HG03095 (cell line): ENCODE data around the gene SLC8A1.

Experiments
- ATAC-seq: cut with Tn5 transposase; IDR thresholded peaks from one replicate; pipeline ENCODE4 v1.9.1; 2021; ENCODE audit warnings: moderate library complexity; ENCODE audit not compliant: unreplicated experiment

Gene SLC8A1

GRCh38 chr2:40248294-40248693, 203.6 kb downstream of the SLC8A1 start:
- no peak for ATAC-seq

GRCh38 chr2:40244675-40245074, 207.2 kb downstream of the SLC8A1 start:
- ATAC-seq, result peak; percentile 76

GRCh38 chr2:40244251-40244650, 207.6 kb downstream of the SLC8A1 start:
- ATAC-seq, result no peak

- no peak for ATAC-seq
Measured at GRCh38 chr2:40243581-40244187, 208.2 kb downstream of the SLC8A1 start.

GRCh38 chr2:40242315-40242714, 209.6 kb downstream of the SLC8A1 start:
- no peak for ATAC-seq

- no peak for ATAC-seq
Measured at GRCh38 chr2:40240070-40240469, 211.8 kb downstream of the SLC8A1 start.

GRCh38 chr2:40230707-40231432, 221.0 kb downstream of the SLC8A1 start:
- no peak for ATAC-seq

GRCh38 chr2:40230186-40230585, 221.7 kb downstream of the SLC8A1 start:
- ATAC-seq, result no peak

- no peak for ATAC-seq
Measured at GRCh38 chr2:40228310-40228709, 223.6 kb downstream of the SLC8A1 start.

- no peak for ATAC-seq
Measured at GRCh38 chr2:40227210-40227609, 224.7 kb downstream of the SLC8A1 start.

GRCh38 chr2:40226637-40227036, 225.3 kb downstream of the SLC8A1 start:
- no peak for ATAC-seq

- ATAC-seq, result no peak
Measured at GRCh38 chr2:40225670-40226210, 226.2 kb downstream of the SLC8A1 start.

- ATAC-seq, result no peak
Measured at GRCh38 chr2:40224318-40224717, 227.6 kb downstream of the SLC8A1 start.

- ATAC-seq, result no peak
Measured at GRCh38 chr2:40220177-40220925, 231.5 kb downstream of the SLC8A1 start.

GRCh38 chr2:40219141-40219540, 232.7 kb downstream of the SLC8A1 start:
- ATAC-seq, result no peak

- ATAC-seq, result no peak
Measured at GRCh38 chr2:40218679-40219078, 233.2 kb downstream of the SLC8A1 start.

GRCh38 chr2:40213619-40214018, 238.3 kb downstream of the SLC8A1 start:
- ATAC-seq, result no peak

GRCh38 chr2:40213071-40213470, 238.8 kb downstream of the SLC8A1 start:
- ATAC-seq, result no peak

GRCh38 chr2:40210968-40211353, 240.9 kb downstream of the SLC8A1 start:
- no peak for ATAC-seq

- no peak for ATAC-seq
Measured at GRCh38 chr2:40210344-40210967, 241.4 kb downstream of the SLC8A1 start.

GRCh38 chr2:40209761-40210160, 242.1 kb downstream of the SLC8A1 start:
- no peak for ATAC-seq
